GM18517 (cell line): ENCODE measurements around the gene AGPAT4.

Experiments
- ATAC-seq: cut with Tn5 transposase; IDR thresholded peaks from one replicate; pipeline ENCODE4 v1.9.1; 2021; ENCODE audit warnings: mild to moderate bottlenecking, moderate library complexity; ENCODE audit not compliant: unreplicated experiment

Gene AGPAT4

DNA sequence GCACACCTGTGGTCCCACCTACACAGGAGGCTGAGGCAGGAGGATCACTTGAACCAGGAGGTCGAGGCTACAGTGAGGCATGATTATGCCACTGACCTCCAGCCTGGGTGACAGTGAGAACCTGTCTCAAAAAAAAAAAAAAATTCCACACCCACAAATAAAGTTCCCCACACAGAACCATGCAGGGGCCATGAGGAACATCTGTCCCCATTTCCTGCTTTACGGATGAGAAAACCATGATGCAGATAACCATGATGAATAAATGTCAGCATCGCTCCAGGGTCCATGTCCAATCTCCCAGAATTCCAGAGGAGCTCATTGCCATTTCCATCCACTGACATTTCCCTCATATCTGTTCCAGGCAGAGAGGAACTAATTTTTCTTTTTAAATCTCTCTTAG is 16.9 kb upstream of the AGPAT4 start:
- no peak for ATAC-seq

DNA sequence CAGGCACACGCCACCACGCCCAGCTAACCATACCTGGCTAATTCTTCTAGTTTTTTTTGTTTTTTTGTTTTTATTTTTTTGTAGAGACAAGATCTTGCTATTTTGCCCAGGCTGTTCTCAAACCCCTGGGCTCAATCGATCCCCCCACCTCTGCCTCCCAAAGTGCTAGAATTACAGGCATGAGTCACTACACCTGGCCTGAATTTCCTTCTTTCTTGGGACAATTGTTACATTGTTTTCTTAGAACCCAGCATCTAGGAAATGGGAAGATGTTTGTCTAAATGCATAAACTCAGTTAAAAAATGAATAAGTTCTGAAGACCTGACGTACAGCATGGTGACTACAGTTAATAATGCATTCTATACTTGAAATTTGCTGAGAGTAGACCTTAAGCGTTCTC is 10.8 kb upstream of the AGPAT4 start:
- ATAC-seq = no peak

DNA sequence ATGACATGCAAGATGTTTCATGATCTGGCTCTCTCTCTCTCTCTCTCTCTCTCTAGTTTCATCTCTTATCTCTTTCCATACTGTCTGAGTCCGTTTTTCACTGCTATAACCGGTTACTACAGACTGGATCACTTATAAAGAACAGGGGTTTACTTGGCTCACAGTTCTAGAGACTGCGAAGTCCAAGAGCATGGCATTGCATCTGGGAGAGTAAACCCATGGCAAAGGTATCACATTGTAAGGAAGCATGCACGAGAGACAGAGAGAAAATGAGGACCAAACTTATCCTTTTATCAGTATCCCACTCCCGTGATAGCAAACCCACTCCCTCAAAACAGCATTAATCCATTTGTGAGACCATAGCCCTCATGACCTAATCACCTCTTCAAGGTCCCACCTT is 7.2 kb upstream of the AGPAT4 start:
- no peak for ATAC-seq

DNA sequence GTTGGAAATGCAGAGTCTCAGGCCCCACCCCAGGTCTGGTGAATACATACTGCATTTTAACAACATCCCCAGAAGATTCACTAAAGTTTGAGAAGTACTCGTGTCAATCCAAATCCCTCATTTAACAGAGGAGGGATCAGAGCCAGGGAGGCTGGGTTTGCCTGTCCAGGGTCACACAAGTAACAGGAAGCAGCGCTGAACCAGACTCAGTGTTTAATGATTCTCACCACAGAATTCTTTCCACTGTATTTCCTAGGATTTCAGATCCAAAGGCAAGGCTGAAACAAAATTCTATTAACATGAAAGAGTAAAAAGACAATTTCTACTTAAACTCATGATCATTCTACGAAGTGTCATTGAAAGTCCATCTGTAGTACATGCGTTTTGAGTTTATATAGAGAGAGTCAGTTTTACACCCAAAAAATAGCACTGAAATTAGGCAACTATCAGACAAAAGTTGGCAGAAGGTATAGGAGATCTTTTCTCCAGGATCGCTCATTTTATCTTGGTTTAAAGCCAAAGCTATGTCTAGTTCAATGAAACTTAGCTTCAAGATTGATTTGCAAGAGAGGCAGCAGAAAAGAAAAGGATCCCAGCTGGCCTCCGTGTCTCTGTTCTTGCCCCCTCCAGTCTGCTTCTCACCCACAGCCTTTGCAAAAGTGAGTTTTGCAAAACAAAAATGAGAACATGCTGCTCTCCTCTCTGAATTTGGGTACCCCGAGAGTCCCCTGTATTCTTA is 6.0 kb upstream of the AGPAT4 start:
- no peak for ATAC-seq

DNA sequence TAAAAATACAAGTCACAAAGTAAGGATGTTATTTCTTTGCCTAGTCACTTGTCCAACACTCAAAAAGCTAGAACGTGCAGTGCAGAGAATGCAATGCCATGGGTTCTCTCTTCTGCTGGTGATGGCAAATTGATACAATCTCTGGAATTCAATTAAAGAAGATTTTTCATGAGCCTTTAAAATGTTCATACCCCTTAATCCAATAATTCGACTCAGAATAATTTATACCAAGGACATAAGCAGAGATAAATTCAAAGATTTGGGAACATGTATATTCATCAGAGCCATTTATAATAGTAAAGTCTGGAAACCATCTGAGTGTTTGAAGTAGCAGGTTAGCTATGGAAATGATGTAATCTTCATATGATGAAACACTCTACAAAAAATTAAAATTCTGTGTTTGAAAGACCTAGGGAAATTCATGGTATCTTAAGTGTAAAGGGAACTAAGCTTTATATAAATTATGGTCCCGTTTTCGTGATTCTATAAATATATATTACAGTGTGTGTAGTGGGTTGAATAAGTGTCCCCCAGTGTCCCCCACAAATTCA is 2.8 kb upstream of the AGPAT4 start:
- ATAC-seq = no peak

DNA sequence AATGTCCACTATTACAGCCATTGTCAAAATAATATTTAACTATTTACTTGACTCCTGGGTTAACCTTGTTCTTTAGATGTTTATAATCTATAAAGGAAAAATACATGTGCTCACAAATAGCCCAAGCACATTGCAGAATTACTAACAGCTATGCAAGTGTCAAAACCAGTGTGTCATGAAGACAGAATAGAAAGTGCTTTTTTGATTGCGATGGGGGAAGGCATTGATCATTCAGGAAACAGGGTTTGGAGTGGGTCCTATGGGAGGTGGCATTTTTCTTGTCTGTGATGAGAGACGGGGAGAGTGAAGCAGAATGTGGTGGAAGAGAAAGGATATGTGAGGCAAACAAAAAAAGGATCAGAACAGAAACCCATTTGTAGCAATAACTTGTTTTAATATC is 1.0 kb upstream of the AGPAT4 start:
- ATAC-seq = no peak

DNA sequence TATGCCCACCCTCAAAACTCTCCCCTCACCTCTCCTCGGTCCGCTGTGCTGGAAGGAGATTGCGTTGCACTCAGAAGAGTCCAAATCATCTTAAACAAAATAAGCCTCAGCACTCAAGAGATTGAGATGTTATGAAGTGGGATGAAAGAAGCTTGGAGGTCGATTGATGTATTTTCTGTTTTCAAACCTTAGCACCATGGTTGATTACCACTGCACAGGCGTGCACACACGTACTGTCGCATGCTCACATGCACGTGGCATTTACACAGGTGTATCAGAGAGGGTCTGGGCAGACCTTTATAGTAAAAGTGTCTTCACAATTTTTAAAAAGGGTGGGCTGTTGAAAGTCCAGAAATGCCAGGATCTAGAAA is 612 bp upstream of the AGPAT4 start:
- ATAC-seq = no peak

DNA sequence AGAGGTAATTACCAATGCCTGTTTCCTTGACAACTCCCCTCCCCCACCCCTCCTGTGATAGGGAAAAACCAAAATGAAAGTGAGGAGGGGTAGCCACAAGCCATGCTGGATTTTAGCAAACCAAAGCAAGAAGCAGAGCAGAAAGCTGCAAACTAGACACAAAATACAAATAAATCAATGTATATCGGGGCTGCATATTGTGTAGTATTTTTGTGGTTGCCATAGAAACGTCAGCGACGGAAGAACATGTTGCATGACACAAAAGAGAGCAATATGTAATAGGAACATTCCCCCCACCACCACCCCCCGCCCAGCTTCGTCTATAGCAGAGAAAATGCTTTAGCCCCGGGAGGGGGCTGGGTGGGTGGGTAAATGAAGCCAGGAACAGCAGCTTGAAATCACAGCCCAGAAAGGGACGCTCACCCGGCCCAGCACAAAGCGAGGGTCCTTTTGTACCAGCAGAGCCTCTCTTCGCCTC is 548 bp downstream of the AGPAT4 start:
- no peak for ATAC-seq

DNA sequence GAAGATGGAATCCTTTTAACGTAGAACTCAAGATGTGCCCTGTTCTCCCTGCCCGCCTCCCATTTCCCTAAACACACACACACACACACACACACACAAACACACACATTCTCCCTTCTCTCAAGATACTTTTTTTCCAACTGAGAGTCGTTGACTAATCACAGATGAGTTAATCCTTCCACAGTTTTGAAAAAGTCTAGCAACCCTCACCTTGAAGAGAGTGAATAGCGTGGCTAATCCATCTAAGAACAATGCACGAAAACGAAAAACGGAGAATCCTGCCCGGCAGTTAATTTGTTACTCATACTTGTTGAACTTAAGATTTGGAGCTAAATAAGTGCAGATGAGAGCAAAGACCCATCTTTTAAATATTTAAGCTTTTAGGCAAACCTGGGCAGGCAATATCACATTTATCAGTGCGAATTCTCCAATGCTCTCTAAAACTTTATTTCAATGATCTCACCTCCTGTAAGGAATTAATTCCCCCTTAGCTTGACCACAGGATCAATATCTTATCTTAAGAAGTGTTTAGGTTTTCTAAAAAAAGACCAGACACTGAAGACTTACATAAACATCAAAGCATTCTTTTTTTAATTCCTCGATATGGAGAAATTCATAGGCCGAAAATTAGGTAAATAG is 1.1 kb downstream of the AGPAT4 start:
- ATAC-seq = no peak

DNA sequence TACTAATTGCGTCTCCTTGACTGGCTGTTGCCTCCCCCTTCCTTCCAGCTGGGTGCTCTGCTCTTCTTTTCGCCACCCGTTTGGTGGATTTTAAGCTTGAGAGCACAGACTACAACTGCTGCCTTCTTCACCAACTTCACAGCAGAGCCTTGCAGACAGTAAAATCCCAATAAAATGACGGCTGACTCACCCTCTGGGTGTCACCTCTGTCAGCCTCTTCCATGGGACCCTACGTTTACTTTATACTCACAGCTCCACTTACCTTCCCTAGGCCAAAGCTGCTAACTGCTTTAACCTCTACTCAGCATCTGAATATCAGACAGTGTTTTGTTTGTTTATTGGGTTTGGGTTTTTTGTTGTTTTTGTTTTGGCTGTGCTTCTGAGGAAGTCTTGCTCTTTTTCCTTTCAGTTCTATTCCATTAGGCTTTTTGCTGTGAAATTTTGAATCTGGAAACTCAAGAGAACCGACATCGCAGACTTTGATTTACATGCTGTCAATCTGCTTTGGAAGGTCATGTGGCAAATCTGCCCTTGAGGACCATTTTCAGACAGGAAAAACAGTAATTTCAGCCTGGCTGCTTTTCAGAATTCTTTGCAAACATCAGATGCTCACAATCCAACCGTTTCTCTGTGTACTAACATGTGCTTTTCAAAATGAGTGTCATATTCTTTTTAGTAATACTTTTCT is 2.4 kb downstream of the AGPAT4 start:
- no peak for ATAC-seq

DNA sequence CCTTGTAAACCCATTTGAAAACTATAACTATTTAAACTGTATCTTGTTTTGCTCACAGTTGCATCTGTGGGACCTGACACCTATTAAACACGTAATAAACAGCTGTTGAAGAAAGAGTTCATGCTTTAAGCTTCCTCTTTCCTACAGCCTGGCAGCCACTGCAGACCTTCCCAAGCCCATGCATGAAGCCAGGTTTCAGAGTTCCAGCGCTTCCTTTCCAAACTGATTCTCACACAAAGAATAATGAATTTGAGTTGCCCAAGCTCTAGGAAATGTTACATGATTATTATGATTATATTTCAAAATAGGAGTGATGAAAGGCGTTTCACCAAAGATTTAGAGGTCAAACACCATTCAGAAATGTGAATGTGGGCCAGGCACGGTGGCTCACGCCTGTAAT is 3.7 kb downstream of the AGPAT4 start:
- ATAC-seq = no peak

DNA sequence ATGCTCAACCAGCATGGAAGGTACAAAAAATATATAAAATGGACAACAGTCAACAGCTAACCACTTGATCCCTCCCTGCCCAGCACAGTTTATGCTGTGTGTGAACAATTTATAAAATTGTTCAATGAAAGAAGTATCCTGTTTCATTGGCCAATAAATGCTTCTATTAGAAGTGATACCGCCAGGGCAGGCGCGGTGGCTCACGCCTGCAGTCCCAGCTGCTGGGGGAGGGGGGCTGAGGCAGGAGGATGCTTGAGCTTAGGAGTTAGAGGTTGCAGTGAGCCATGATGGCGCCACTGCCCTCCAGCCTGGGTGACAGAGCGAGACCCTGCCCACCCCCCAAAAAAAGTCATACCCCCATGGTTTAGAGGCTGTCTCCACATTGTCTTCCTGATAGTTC is 4.6 kb downstream of the AGPAT4 start:
- ATAC-seq = no peak

DNA sequence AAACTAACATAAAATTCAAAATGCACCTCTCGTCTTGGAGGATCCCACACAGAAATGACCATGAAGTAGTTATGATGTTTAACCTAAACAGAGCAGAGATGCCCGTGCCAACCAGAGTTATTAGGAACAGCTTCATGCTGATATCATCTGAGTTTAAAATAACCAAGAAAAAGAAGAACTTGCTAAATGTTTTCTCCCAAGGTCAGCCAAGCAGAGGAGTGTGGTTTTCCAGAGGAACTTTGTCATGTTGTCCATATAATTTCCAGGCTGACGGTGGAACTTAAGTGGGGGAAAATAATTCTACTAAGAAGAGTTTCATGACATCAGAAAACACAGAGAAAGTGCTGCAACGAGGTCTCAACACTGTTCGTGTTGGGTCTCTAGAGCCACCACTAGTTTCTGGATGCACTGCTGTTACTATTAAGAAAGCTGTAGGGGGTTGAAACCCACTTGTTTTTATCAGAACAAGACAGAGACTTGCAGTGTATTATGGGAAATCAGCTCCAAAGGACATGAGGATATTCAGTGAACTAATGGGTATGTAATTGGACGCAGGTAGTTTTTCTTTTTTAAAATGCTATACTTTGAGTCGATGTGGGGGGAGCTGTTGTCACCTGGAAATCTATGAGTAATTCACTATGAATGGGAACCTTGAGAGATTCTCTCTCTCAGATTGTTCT is 5.2 kb downstream of the AGPAT4 start:
- no peak for ATAC-seq

DNA sequence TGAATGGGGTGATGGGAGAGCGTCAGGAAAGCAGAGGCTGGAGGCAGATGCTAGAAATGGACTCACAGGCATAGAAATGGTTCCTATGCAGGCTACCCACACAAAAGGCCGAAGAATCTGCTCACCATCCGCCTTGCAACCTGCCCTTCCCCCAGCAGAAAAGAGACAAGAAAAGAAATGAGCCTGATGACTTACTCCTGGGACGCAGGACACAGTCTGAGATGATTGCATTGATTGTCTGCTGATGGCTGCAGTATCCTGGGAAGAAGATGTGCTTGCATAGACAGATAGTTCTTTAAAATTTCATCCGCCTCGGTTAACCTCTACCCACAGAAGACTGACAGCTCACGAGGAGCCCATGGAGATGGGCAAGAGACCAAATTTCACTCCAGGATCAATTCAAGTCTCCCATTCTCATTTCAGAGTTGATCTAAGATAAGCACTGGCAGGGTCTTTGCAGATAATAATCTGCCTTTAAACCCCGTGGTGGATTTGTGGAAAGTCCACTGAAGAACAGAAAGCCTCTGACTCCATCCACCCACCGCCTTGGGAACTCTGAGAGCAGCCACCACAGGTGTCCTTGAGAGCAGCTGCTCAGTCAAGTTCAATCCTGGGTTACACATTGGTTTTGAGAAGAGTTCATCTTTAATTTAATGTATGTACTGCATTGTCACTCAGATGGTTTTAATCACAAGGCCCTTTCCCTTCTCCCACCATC is 7.2 kb downstream of the AGPAT4 start:
- ATAC-seq = no peak

DNA sequence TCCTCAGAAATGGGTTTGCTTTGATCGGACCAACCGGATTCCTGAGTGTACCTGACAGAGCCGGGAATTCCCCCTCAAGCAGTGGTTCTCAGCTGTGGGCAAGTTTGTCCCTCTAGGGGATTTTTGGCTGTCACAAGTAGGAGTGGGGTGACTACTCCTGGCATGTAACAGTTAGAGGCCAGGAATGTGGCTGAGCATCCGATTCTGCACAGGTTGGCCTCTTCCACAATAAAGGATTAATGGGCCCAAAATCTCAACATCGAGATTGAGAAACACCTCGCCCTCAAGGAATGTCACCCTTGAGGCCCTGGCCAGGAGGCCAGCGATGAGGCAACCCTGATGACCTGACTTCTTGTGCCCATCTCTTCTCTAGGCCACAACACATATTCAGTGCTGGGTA is 7.9 kb downstream of the AGPAT4 start:
- ATAC-seq = no peak

DNA sequence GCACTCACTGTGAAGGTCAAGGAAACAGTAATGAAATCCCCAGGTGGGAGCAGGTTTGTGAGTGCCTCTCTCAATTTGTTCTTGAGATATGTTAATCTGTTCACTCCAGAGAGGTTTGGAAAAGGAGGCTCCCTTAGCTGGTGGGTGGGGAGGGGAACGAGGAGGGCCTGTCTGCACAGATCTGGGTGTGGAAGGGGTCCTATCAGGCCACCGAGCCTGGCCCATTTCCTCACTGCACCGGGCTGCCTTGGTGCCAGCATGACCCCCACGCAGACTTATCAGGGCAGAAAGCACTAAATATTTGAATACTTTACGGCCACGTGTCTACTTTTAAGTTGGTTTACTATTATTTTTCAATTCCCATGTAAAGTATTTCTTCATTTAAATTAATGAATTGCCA is 8.3 kb downstream of the AGPAT4 start:
- no peak for ATAC-seq

DNA sequence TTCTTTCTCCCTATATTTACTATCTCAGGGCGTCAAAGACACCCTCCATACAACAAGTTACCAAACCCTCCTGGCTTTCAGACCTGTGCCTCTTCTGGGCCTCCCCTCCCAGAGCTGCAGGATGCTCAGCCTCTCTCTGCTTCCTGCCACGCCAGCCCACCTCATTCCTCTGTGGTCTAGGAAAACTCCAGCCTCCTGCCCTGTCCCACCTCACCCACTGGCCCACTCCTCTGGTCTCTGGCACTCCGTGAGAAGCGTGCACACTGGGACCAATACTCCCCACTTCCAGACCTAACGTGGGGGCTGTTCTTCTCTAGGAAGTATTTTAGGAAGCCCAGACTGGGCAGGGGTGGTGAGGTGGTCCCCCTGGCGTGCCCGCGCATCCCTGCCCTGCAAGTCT is 9.7 kb downstream of the AGPAT4 start:
- ATAC-seq = no peak

DNA sequence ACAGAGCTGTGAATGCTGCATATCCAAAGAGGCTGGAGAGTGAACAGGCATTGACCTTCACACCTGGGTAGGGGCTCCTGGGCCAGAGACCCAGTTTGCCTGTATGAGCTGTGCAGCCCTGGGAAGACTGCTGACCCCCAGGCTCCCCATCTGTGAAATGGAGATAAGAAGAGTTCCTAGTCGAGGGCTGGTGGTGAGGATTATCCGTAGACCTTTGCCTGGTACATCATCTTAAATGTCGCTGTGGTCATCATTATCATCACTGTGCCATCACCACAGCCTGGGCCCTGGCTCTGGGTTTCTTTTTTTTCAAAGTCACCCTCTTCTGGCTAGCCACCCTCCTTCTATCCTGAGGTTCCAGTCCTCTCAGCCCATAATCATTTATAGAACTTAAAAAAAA is 12.0 kb downstream of the AGPAT4 start:
- ATAC-seq = no peak

DNA sequence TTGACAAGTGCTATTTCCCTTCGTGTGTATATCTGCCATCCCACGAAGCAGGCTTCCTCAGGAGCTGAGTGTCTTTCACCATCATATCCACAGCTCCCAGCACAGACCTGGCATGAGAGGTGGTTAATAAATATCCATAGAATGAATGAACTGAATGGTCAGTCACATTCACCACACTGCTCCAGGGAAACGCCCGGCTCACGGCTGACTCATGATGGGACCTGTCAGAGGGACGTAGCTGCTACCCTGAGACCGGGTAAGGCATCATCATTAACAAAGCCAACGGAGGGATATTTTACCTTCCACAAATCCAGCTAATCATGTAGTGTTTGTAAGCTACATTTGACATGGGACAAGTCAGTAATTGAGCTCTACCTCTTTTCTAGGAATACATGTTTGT is 12.5 kb downstream of the AGPAT4 start:
- no peak for ATAC-seq

DNA sequence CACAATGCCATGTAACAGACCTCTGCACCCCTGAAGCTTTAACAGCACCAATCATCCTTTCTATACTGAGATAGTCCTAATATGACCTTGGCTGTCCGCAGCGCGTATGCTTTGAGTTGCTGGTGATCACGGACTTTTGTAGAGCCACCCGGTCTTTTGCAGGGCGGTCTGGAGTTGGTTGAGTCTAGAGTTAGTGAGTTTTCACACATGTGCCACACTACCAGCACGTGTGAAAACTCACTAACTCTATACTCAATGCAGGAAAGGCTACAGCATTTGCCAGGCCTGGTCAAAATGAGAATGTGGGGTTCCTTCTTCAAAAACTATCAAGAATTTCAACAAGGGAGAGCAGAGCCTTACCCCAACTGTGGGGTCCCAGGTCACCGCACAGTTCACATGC is 14.6 kb downstream of the AGPAT4 start:
- no peak for ATAC-seq
